Karpas-422 (cell line): ENCODE measurements around the gene EMX1. TPM values are rescaled to one million over a fixed set of nuclear protein-coding genes. Genes with fewer than 3 reads are reported as not detected.

Source experiments
- DNase-seq: peaks from one replicate; pipeline ENCODE4 v3.0.0-alpha.2; 2015
- H2AFZ ChIP-seq: fragments of 200-600 bp; sonication (generic); 2 replicates; pipeline ENCODE4 v1.6.1; 2014; ENCODE audit warnings: antibody characterized with exemption, low read length, mixed read lengths
- H3K27ac ChIP-seq: fragments of 200-600 bp; sonication (generic); 2 replicates; pipeline ENCODE4 v1.5.1; 2014; ENCODE audit warnings: mild to moderate bottlenecking, low read length, moderate library complexity
- H3K27me3 ChIP-seq: fragments of 200-600 bp; sonication (generic); 2 replicates; pipeline ENCODE4 v1.6.1; 2014; ENCODE audit warnings: low read length, mixed read lengths
- H3K36me3 ChIP-seq: fragments of 200-600 bp; sonication (generic); 2 replicates; pipeline ENCODE4 v1.6.1; 2014; ENCODE audit warnings: low read length, mixed read lengths; ENCODE audit not compliant: insufficient read depth
- H3K4me1 ChIP-seq: fragments of 200-600 bp; sonication (generic); 2 replicates; pipeline ENCODE4 v1.6.1; 2014; ENCODE audit warnings: mild to moderate bottlenecking, low read length, mixed read lengths
- H3K4me2 ChIP-seq: fragments of 200-600 bp; sonication (generic); 2 replicates; pipeline ENCODE4 v1.6.1; 2014; ENCODE audit warnings: low read length, low read depth, mild to moderate bottlenecking; ENCODE audit not compliant: poor library complexity, severe bottlenecking
- H3K4me3 ChIP-seq: fragments of 200-600 bp; sonication (generic); 2 replicates; pipeline ENCODE4 v1.5.1; 2014; ENCODE audit warnings: mild to moderate bottlenecking, antibody characterized with exemption, low read length, mixed read lengths
- H3K79me2 ChIP-seq: fragments of 200-600 bp; sonication (generic); 2 replicates; pipeline ENCODE4 v1.6.1; 2014; ENCODE audit warnings: mild to moderate bottlenecking, low read length, mixed read lengths
- H3K9ac ChIP-seq: fragments of 200-600 bp; sonication (generic); 2 replicates; pipeline ENCODE4 v1.6.0; 2014; ENCODE audit warnings: low read length
- H3K9me2 ChIP-seq: fragments of 200-600 bp; sonication (generic), shearing (Covaris generic); replicated peaks from 2 replicates; pipeline ENCODE4 v1.6.0; 2014; ENCODE audit warnings: mild to moderate bottlenecking, low read length, moderate library complexity; ENCODE audit not compliant: insufficient read depth
- H3K9me3 ChIP-seq: fragments of 300-700, 200-600 bp; sonication (generic); 2 replicates; pipeline ENCODE4 v1.6.1; 2014; ENCODE audit warnings: low read length, mixed read lengths
- H4K20me1 ChIP-seq: fragments of 200-600 bp; sonication (generic); 2 replicates; pipeline ENCODE4 v1.6.1; 2014; ENCODE audit warnings: mild to moderate bottlenecking, antibody characterized with exemption, low read length, low read depth; ENCODE audit not compliant: insufficient read depth
- total RNA-seq: library from RNA; depleted of rRNA; stranded (reverse); fragments of >200 nt; shearing (Covaris generic); gene quantifications from 2 replicates; pipeline ENCODE4 v1.2.3, GENCODE V29; 2014; ENCODE audit warnings: low replicate concordance

EMX1 gene
- total RNA-seq, 1 experiment from 2014 or later = not detected

DNA sequence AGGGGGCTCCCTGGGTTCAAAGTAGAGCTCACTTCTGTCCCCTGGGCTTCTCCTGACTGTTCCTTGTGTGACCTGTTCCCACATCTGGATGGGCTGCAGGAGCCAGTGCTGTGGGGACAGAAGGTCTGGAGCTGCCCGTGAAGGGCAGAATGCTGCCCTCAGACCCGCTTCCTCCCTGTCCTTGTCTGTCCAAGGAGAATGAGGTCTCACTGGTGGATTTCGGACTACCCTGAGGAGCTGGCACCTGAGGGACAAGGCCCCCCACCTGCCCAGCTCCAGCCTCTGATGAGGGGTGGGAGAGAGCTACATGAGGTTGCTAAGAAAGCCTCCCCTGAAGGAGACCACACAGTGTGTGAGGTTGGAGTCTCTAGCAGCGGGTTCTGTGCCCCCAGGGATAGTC lies 15.5 kb downstream of the EMX1 start:
- no peaks in the 10 kb centered on the region for H3K79me2 ChIP-seq
- no peak for DNase-seq
- no peaks in the 10 kb centered on the region for H3K9me2 ChIP-seq
- no peak overlapping the region for H3K4me3 ChIP-seq
- H3K36me3 ChIP-seq = no peaks in the 10 kb centered on the region
- no peaks in the 10 kb centered on the region; the same call in 1 of the 2 replicates for H4K20me1 ChIP-seq
- H3K4me2 ChIP-seq = no peak overlapping the region
- no peaks in the 10 kb centered on the region for H3K4me1 ChIP-seq
- no peak overlapping the region for H2AFZ ChIP-seq
- H3K27me3 ChIP-seq = no peaks in the 10 kb centered on the region
- H3K9ac ChIP-seq = no peak overlapping the region
- H3K27ac ChIP-seq = no peak overlapping the region
- no peaks in the 10 kb centered on the region for H3K9me3 ChIP-seq

DNA sequence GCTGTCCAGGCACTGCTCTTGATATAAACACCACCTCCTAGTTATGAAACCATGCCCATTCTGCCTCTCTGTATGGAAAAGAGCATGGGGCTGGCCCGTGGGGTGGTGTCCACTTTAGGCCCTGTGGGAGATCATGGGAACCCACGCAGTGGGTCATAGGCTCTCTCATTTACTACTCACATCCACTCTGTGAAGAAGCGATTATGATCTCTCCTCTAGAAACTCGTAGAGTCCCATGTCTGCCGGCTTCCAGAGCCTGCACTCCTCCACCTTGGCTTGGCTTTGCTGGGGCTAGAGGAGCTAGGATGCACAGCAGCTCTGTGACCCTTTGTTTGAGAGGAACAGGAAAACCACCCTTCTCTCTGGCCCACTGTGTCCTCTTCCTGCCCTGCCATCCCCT lies 15.9 kb downstream of the EMX1 start:
- H3K9me3 ChIP-seq = no peaks in the 10 kb centered on the region
- no peaks in the 10 kb centered on the region for H3K9me2 ChIP-seq
- H3K4me1 ChIP-seq = no peaks in the 10 kb centered on the region
- no peak overlapping the region for H2AFZ ChIP-seq
- H3K27me3 ChIP-seq = no peaks in the 10 kb centered on the region
- H3K36me3 ChIP-seq = no peaks in the 10 kb centered on the region
- H3K4me3 ChIP-seq = no peak overlapping the region
- no peak overlapping the region for H3K27ac ChIP-seq
- H3K9ac ChIP-seq = no peak overlapping the region
- H3K4me2 ChIP-seq = no peak overlapping the region
- H3K79me2 ChIP-seq = no peaks in the 10 kb centered on the region
- DNase-seq = no peak
- no peaks in the 10 kb centered on the region; the same call in 1 of the 2 replicates for H4K20me1 ChIP-seq

DNA sequence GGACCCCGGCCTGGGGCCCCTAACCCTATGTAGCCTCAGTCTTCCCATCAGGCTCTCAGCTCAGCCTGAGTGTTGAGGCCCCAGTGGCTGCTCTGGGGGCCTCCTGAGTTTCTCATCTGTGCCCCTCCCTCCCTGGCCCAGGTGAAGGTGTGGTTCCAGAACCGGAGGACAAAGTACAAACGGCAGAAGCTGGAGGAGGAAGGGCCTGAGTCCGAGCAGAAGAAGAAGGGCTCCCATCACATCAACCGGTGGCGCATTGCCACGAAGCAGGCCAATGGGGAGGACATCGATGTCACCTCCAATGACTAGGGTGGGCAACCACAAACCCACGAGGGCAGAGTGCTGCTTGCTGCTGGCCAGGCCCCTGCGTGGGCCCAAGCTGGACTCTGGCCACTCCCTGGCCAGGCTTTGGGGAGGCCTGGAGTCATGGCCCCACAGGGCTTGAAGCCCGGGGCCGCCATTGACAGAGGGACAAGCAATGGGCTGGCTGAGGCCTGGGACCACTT lies 16.4 kb downstream of the EMX1 start:
- no peak overlapping the region for H3K4me2 ChIP-seq
- no peak overlapping the region for H3K9ac ChIP-seq
- no peaks in the 10 kb centered on the region for H3K27me3 ChIP-seq
- DNase-seq = no peak
- H2AFZ ChIP-seq = no peak overlapping the region
- H3K36me3 ChIP-seq = no peaks in the 10 kb centered on the region
- no peak overlapping the region for H3K27ac ChIP-seq
- H4K20me1 ChIP-seq = no peaks in the 10 kb centered on the region; the same call in 1 of the 2 replicates
- no peaks in the 10 kb centered on the region for H3K79me2 ChIP-seq
- no peaks in the 10 kb centered on the region for H3K9me3 ChIP-seq
- no peak overlapping the region for H3K4me3 ChIP-seq
- H3K4me1 ChIP-seq = no peaks in the 10 kb centered on the region
- no peaks in the 10 kb centered on the region for H3K9me2 ChIP-seq

DNA sequence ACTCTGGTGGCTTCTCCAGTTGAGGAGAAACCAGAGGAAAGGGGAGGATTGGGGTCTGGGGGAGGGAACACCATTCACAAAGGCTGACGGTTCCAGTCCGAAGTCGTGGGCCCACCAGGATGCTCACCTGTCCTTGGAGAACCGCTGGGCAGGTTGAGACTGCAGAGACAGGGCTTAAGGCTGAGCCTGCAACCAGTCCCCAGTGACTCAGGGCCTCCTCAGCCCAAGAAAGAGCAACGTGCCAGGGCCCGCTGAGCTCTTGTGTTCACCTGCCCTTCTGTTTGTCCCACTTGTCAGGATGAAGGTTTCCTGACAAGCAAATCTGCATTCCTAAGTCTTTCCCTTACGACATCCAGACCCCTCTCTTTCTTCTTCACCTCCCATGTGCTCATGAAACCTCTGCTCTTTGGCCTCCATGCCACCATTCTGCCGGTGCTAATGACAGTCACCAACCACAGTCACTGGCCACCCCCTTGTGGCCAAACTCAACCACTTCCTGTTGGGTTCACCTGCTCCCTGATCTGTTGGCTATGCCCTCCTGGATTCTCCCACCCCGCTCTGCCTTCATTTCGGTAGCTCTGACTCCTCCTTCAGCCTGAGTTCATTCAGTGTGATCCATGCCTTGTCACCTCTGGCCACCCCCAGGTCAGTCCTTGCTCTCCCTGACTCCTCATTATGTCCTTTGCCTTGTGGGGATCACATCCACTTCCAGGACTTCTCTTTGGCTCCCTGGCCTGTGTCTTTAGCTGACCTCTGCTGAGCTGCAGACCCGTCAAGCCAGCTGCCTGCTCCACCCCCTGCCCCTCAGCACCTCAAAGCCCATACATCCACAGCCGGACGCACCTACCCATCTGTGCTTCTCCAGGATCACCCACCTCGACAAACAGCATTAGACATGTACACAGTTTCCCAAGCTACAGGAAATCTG lies 17.6 kb downstream of the EMX1 start:
- Histone ChIP-seq H3K4me2 (no peak overlapping the region), H3K4me3 (no peak overlapping the region), H3K27ac (no peak overlapping the region), H4K20me1 (no peaks in the 10 kb centered on the region; the same call in 1 of the 2 replicates), H3K9ac (no peak overlapping the region), H2AFZ (no peak overlapping the region), H3K9me3 (no peaks in the 10 kb centered on the region), H3K4me1 (no peaks in the 10 kb centered on the region), H3K36me3 (no peaks in the 10 kb centered on the region), H3K27me3 (no peaks in the 10 kb centered on the region), H3K9me2 (no peaks in the 10 kb centered on the region), H3K79me2 (no peaks in the 10 kb centered on the region)
- peak; percentile 69 for DNase-seq

DNA sequence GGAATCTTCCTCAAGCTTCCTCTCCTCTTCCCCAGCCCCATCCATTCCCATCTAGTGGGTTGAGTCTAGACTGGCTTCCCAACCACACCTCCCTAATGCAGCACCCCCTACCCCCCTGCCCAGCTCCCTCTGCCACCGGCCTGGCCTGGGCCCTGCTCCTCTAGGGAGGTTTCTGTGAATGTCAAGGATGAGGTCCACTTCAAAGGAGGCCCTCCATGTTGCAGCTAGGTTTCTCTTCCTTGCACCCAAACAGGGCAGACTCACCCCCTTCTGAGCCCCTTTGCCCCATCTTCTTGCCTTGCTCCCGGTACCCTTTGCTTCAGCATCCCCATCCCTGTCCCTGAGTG lies 18.3 kb downstream of the EMX1 start:
- Histone ChIP-seq H3K27ac (no peak overlapping the region), H3K36me3 (no peaks in the 10 kb centered on the region), H3K79me2 (no peaks in the 10 kb centered on the region), H3K4me1 (no peaks in the 10 kb centered on the region), H3K9ac (no peak overlapping the region), H3K27me3 (no peaks in the 10 kb centered on the region), H3K4me2 (no peak overlapping the region), H3K9me2 (no peaks in the 10 kb centered on the region), H4K20me1 (no peaks in the 10 kb centered on the region; the same call in 1 of the 2 replicates), H3K9me3 (no peaks in the 10 kb centered on the region), H2AFZ (no peak overlapping the region), H3K4me3 (no peak overlapping the region)
- no peak for DNase-seq

DNA sequence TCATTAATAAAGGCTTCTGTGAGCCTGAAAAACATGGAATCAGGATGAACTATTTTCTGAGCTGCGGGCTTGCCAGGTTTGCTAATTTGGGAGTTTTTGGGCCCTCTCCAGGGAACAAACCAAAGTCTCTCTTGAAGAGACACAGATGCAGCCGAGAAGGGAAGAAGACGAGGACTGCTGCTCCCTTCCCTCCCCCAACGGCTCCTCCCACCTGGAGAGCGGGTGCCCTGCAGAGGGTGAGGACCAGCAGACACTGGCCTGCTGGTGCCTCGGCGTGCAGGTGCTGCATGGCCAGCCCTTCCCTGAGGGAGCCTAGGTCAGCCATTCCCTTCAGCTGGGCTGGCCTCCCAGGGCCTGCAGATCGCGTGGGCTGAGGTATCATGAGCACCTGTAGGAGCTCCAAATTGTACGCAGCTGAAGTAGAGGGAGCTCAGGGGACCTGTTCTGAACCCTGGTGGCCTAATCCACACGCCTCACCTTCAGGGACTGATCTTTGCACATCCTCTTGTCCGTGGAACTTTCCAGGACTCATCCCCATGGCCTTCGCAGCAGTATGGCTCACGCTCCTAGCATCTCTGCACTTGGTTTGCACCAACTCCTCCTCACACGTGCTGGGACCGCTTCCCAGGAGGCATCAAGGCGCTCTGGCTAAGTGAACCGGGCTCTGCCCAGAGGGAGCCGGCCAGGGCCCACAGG lies 19.5 kb downstream of the EMX1 start:
- Histone ChIP-seq H3K4me1 (no peaks in the 10 kb centered on the region), H3K9ac (no peak overlapping the region), H3K36me3 (no peaks in the 10 kb centered on the region), H3K4me3 (no peak overlapping the region), H3K9me3 (no peaks in the 10 kb centered on the region), H4K20me1 (no peaks in the 10 kb centered on the region; the same call in 1 of the 2 replicates), H2AFZ (no peak overlapping the region), H3K27ac (no peak overlapping the region), H3K4me2 (no peak overlapping the region), H3K79me2 (no peaks in the 10 kb centered on the region), H3K27me3 (no peaks in the 10 kb centered on the region), H3K9me2 (no peaks in the 10 kb centered on the region)
- DNase-seq = no peak

DNA sequence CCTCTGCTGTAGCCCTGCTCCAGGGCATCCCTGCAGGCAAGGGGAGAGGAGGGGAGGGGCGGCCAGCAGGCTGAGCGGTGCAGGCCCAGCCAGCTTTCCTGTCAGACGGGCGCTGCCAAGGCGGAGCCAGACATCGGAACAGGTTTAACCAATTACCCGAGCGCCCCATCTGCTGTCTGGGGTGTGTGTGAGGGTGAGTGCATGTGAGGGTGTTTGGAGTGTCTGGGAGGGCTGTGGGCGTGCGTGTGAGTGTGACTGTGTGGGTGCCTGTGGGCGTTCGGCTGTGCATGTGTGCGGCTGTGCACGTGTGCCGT lies 20.0 kb downstream of the EMX1 start:
- no peaks in the 10 kb centered on the region for H3K9me2 ChIP-seq
- H3K27me3 ChIP-seq = no peaks in the 10 kb centered on the region
- no peak overlapping the region for H2AFZ ChIP-seq
- no peak overlapping the region for H3K4me2 ChIP-seq
- no peak overlapping the region for H3K9ac ChIP-seq
- H3K9me3 ChIP-seq = no peaks in the 10 kb centered on the region
- H4K20me1 ChIP-seq = no peaks in the 10 kb centered on the region; the same call in 1 of the 2 replicates
- H3K36me3 ChIP-seq = no peaks in the 10 kb centered on the region
- no peak overlapping the region for H3K27ac ChIP-seq
- no peaks in the 10 kb centered on the region for H3K4me1 ChIP-seq
- no peak for DNase-seq
- H3K4me3 ChIP-seq = no peak overlapping the region
- H3K79me2 ChIP-seq = no peaks in the 10 kb centered on the region

DNA sequence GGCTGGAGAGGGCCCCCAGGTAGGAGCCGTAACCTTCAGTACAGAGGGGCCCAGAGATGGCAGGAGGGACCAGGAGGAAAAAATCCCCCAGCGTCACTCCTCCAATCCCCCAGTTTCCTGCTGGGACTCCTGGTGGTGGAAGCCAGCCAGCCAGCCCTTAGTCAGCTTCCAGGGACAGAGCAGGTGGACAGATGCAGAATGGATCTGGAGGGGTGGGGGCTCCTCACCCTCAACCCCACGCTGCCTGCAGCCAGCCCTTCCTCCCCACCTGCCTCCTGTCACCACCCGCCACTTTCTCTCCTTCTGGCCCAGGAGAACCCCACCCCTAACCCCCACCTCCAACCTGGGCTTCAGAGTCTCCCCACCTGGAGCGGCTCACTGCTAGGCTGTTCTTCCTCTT lies 21.1 kb downstream of the EMX1 start:
- H3K9me3 ChIP-seq = no peaks in the 10 kb centered on the region
- no peaks in the 10 kb centered on the region for H3K9me2 ChIP-seq
- no peak for DNase-seq
- H3K4me2 ChIP-seq = no peak overlapping the region
- no peaks in the 10 kb centered on the region for H3K36me3 ChIP-seq
- H3K4me3 ChIP-seq = no peak overlapping the region
- no peak overlapping the region for H3K27ac ChIP-seq
- no peaks in the 10 kb centered on the region for H3K27me3 ChIP-seq
- H3K9ac ChIP-seq = no peak overlapping the region
- no peaks in the 10 kb centered on the region for H3K4me1 ChIP-seq
- H3K79me2 ChIP-seq = no peaks in the 10 kb centered on the region
- no peak overlapping the region for H2AFZ ChIP-seq
- H4K20me1 ChIP-seq = peaks cover under 1% of the 10 kb centered on the region; the same call in 1 of the 2 replicates
